B cell (primary cell): ENCODE results near the gene RIPOR3. TPM values are rescaled to one million over a fixed set of nuclear protein-coding genes. Genes with fewer than 3 reads are reported as not detected.

Experiments
- ATAC-seq: fragments of 200-7000 bp; cut with Tn5 transposase; one replicate; pipeline ENCODE4 v1.10.0; 2021; ENCODE audit warnings: low read depth, mild to moderate bottlenecking, moderate number of reproducible peaks, moderate library complexity
- CTCF ChIA-PET: fragments of 350-600 bp; sonication (Branson Sonifier 250); formaldehyde crosslinking; loops from one replicate; lab custom pipeline; 2021; ENCODE audit warnings: antibody characterized with exemption, inconsistent platforms; lab: Charles Lee
- POLR2A ChIA-PET: fragments of 350-600 bp; sonication (Branson Sonifier 250); formaldehyde crosslinking; loops from one replicate; lab custom pipeline; 2021; ENCODE audit warnings: antibody characterized with exemption; lab: Charles Lee
- DNase-seq: peaks from one replicate; pipeline ENCODE4 v3.0.0; 2013
- H2AFZ ChIP-seq: 2 replicates; pipeline ENCODE4 v1.6.1; 2012; ENCODE audit warnings: mild to moderate bottlenecking, low read depth, low read length; ENCODE audit not compliant: insufficient read depth, poor library complexity, severe bottlenecking
- H3K27ac ChIP-seq, 2 donors: 1 replicate in 1 of 2; 2 replicates in 1 of 2; pipeline ENCODE4 v1.5.1; 2012 to 2013; ENCODE audit warnings: low read length in 2 of 2, mild to moderate bottlenecking in 2 of 2, moderate library complexity in 1 of 2
- H3K27me3 ChIP-seq, 4 experiments: fragments of 200-600 bp in 1 of 4; sonication (generic) in 1 of 4; replicated peaks in 1 of 4; 1 replicate in 2 of 4; 2 replicates in 2 of 4; pipeline versions ENCODE4 v1.6.1 to v1.7.0; 2013 to 2016; ENCODE audit warnings: low read length in 3 of 4, mild to moderate bottlenecking in 2 of 4, mixed read lengths in 1 of 4, moderate library complexity in 1 of 4; ENCODE audit not compliant: insufficient read depth in 4 of 4, control insufficient read depth in 3 of 4; ENCODE audit errors: control extremely low read depth in 1 of 4
- H3K36me3 ChIP-seq, 2 experiments: replicated peaks in 1 of 2; 1 replicate in 1 of 2; 2 replicates in 1 of 2; pipeline versions ENCODE4 v1.6.1 to v1.7.1; 2013; ENCODE audit warnings: low read length in 1 of 2; ENCODE audit not compliant: insufficient read depth in 2 of 2, control insufficient read depth in 1 of 2; ENCODE audit errors: control extremely low read depth in 1 of 2, extremely low read depth in 1 of 2
- H3K4me1 ChIP-seq, 2 donors: fragments of 200-600 bp in 1 of 2; sonication (generic) in 1 of 2; 1 replicate in 1 of 2; 2 replicates in 1 of 2; pipeline versions ENCODE4 v1.5.1 to v1.6.1; 2013 to 2017; ENCODE audit warnings: low read length in 2 of 2; ENCODE audit not compliant: control insufficient read depth in 2 of 2, insufficient read depth in 2 of 2
- H3K4me2 ChIP-seq: replicated peaks from 2 replicates; pipeline ENCODE3; 2012; ENCODE audit warnings: mild to moderate bottlenecking, low read depth, low read length; ENCODE audit not compliant: poor library complexity, severe bottlenecking
- H3K4me3 ChIP-seq, 5 experiments: fragments of 200-600 bp in 1 of 5; sonication (generic) in 1 of 5; 1 replicate in 3 of 5; 2 replicates in 2 of 5; pipeline versions ENCODE4 v1.5.1 to v1.7.0; 2011 to 2016; ENCODE audit warnings: low read length in 4 of 5, mild to moderate bottlenecking in 4 of 5, low read depth in 2 of 5, control low read depth in 1 of 5, moderate library complexity in 1 of 5; ENCODE audit not compliant: insufficient read depth in 1 of 5; ENCODE audit errors: control extremely low read depth in 1 of 5, extremely low read depth in 1 of 5
- H3K79me2 ChIP-seq: fragments of 200-600 bp; sonication (generic); one replicate; pipeline ENCODE4 v1.6.0; 2016; ENCODE audit warnings: low read length; ENCODE audit not compliant: control insufficient read depth, insufficient read depth
- H3K9ac ChIP-seq: fragments of 200-600 bp; sonication (generic); 2 replicates; pipeline ENCODE4 v1.6.1; 2017; ENCODE audit warnings: mild to moderate bottlenecking, low read length, moderate library complexity
- H3K9me3 ChIP-seq, 3 donors: one replicate each; pipeline versions ENCODE4 v1.6.1 to v1.7.1; 2013; ENCODE audit warnings: low read length in 2 of 3; ENCODE audit not compliant: control insufficient read depth in 2 of 3, insufficient read depth in 1 of 3; ENCODE audit errors: control extremely low read depth in 1 of 3
- H4K20me1 ChIP-seq: 2 replicates; pipeline ENCODE4 v1.6.0; 2012; ENCODE audit warnings: mild to moderate bottlenecking, low read length; ENCODE audit not compliant: insufficient read depth, control insufficient read depth, poor library complexity, severe bottlenecking
- H3K27ac Mint-ChIP-seq: one replicate; pipeline ENCODE4 v1.8.0; 2021; ENCODE audit warnings: mixed read lengths
- H3K27me3 Mint-ChIP-seq: one replicate; pipeline ENCODE4 v1.8.0; 2021; ENCODE audit warnings: mixed read lengths
- H3K4me1 Mint-ChIP-seq: one replicate; pipeline ENCODE4 v1.8.0; 2021; ENCODE audit warnings: mixed read lengths
- H3K4me3 Mint-ChIP-seq: one replicate; pipeline ENCODE4 v1.8.0; 2021; ENCODE audit warnings: mixed read lengths
- H3K9me3 Mint-ChIP-seq: one replicate; pipeline ENCODE4 v1.8.0; 2022; ENCODE audit warnings: mixed read lengths; ENCODE audit not compliant: insufficient read depth
- EZH2 ChIP-seq: IDR thresholded peaks from 2 replicates; pipeline ENCODE4 v1.6.1; 2012; ENCODE audit warnings: borderline replicate concordance, low read depth, mild to moderate bottlenecking, moderate library complexity, low read length; ENCODE audit not compliant: insufficient read depth, poor library complexity, severe bottlenecking
- WGBS: methylation state at CpG from one replicate; pipeline ENCODE4 v1.1.5; 2013; ENCODE audit warnings: missing lambda C conversion rate; ENCODE audit not compliant: insufficient coverage; 5-methylcytosine and 5-hydroxymethylcytosine counted together
- intact Hi-C: fragments of 100-400 bp; cut with micrococcal nuclease; formaldehyde crosslinking; loops from one replicate; pipeline ENCODE4 v1.10.0; 2022
- polyA plus RNA-seq: library from polyadenylated mRNA; depleted of rRNA; stranded (reverse); fragments of >200 nt; gene quantifications from 2 replicates; pipeline ENCODE4 v1.2.3, GENCODE V29; 2012
- total RNA-seq, 2 donors: library from RNA; stranded (reverse); fragments of 120-200 nt in 1 of 2; gene quantifications; 1 replicate in 1 of 2; 2 replicates in 1 of 2; pipeline versions ENCODE4 v1.2.3 to v1.2.4, GENCODE V29; 2013 to 2022
- TF ChIP-seq, protein P1 (sequence below): fragments of 200-600 bp; IDR thresholded peaks from one replicate; pipeline ENCODE4 v1.8.0; 2022; ENCODE audit warnings: antibody characterized with exemption, mild to moderate bottlenecking

RIPOR3 gene
- total and polyA plus RNA-seq, 2 donors (not counting 1 experiment from before 2014, with no cell fraction given), result 0.09 to 0.27 TPM

DNA sequence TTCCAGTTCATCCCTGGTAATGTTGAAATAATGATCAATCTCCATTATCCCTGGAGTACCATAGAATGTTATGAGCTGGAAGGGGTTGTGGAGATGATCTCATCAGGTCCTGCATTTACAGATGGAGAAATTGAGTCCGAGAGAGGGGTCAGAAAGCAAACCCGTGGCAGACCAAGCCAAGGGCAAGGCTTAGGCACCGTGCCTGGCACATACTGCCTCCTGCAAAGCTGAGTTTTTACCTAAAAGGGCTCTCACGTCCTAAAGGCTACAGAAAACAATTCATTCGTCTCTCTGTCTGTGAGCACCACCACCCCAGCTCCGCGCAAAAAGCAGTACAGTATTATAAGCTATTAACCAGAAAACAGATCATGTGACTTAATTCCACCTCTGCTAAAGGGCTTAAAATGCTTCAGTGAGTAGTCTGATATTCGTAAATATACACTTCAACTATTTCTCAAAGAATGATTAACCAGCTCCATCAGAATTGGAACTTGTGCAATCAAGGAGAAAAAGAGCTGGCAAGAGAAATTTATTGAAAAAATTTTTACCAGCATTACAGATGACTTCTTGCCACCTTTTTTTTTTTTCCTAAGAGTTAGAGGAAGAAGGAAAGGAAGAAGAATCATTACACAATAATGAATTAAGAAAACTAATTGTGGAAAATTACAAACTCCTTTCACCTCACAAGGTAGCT is 36.6 kb upstream of the RIPOR3 start:
- POLR2A ChIA-PET, result no interaction called here

More for the DNA sequence above, 36.6 kb upstream of the RIPOR3 start:
- CTCF ChIA-PET, result interaction anchor here (0.7 to 1.4 kb wide), 3 partner anchors 21 to 26 kb away, joined by 3 to 6 read pairs (median 5); no protein-coding TSS in a partner anchor
- no peak for TF ChIP-seq EZH2
- TF ChIP-seq, protein P1, sequence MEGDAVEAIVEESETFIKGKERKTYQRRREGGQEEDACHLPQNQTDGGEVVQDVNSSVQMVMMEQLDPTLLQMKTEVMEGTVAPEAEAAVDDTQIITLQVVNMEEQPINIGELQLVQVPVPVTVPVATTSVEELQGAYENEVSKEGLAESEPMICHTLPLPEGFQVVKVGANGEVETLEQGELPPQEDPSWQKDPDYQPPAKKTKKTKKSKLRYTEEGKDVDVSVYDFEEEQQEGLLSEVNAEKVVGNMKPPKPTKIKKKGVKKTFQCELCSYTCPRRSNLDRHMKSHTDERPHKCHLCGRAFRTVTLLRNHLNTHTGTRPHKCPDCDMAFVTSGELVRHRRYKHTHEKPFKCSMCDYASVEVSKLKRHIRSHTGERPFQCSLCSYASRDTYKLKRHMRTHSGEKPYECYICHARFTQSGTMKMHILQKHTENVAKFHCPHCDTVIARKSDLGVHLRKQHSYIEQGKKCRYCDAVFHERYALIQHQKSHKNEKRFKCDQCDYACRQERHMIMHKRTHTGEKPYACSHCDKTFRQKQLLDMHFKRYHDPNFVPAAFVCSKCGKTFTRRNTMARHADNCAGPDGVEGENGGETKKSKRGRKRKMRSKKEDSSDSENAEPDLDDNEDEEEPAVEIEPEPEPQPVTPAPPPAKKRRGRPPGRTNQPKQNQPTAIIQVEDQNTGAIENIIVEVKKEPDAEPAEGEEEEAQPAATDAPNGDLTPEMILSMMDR, result no peak
- 91% methylated on average over 5 of the region's 8 CpGs for WGBS
- no peak overlapping the region for H3K27ac ChIP-seq
- H3K4me1 ChIP-seq, result peaks cover 15% of the 10 kb centered on the region in 2 donors
- no peak overlapping the region for H3K9ac ChIP-seq
- H3K4me2 ChIP-seq, result no peak overlapping the region
- DNase-seq, result no peak
- H3K36me3 ChIP-seq, result no peaks in the 10 kb centered on the region
- H2AFZ ChIP-seq, result no peak overlapping the region
- H3K4me3 ChIP-seq, result no peak overlapping the region
- Mint-ChIP-seq H3K27ac (no peak overlapping the region), H3K4me3 (no peak overlapping the region), H3K27me3 (peaks cover 7% of the 10 kb centered on the region), H3K9me3 (no peaks in the 10 kb centered on the region), H3K4me1 (peaks cover 15% of the 10 kb centered on the region)
- H4K20me1 ChIP-seq, result no peaks in the 10 kb centered on the region
- H3K9me3 ChIP-seq, result no peaks in the 10 kb centered on the region
- intact Hi-C loops, result no loop called here
- H3K79me2 ChIP-seq, result peaks cover 11% of the 10 kb centered on the region
- no peak for ATAC-seq
- no peaks in the 10 kb centered on the region for H3K27me3 ChIP-seq
